Epidermal melanocyte (primary cell): ENCODE results near the gene OR6C68.
"Not testable (repeated sequence)": the region's sequence is repeated elsewhere in the genome, so short reads cannot be mapped to it uniquely, and the experiment has no call there.

ENCODE experiments used
- DNase-seq: peaks from one replicate; pipeline ENCODE4 v3.0.0; 2011; ENCODE audit warnings: low spot score; ENCODE audit not compliant: insufficient read length

Gene OR6C68

GRCh38 chr12:55492078-55492477, at the start of gene OR6C68:
Gene OR6C68 (plus strand): TSS chr12:55492378. CDS start chr12:55492378, 0 bp downstream.
- DNase-seq, result no peak

DNA sequence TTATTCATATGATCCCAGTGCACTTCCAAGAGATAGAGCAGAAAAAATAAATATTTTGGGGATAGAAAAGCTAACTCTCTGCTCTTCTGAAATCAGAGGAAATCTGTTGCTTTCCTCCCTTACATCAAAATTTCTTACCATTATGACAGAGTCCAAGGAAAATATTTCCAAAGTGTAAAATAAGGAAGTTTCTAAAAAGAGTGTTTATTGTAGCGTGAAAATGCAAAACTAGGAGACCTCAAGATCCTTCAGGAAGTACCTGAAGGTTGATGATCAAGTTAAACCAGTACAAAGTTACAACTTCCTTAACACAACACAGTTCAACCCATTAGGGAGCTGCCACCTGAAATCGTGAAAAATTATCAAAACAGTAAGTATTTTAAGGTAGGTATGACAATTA, 48.4 kb upstream of the OR6C68 start, which contains the start of gene OR6C2:
Gene OR6C2 (plus strand): TSS at position 301 of the 400 bp plus-strand sequence. CDS start 8,138 bp downstream, outside the sequence.
- no peak for DNase-seq

- no peak for DNase-seq
Measured at GRCh38 chr12:55445357-55445756, 46.8 kb upstream of the OR6C68 start.

DNA sequence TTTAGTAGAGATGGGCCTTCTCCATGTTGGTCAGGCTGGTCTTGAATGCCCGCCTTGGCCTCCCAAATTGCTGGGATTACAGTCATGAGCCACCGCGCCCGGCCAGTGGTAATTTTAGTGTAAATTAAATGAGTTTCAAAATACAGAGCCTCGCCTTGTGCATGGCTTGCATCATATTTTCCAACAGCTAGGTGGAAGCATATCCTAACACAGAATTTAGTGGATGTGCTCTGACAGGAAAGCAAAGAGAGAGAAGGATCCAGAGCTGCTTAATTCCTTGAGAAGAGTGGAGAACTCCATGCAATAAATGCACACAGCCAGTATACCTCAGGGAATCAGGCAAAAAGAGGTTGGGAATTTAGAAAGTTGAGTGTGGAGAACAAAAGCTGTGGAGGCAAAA, 45.9 kb upstream of the OR6C68 start:
- no peak for DNase-seq

GRCh38 chr12:55448825-55449224, 43.4 kb upstream of the OR6C68 start:
- DNase-seq, result no peak

DNA sequence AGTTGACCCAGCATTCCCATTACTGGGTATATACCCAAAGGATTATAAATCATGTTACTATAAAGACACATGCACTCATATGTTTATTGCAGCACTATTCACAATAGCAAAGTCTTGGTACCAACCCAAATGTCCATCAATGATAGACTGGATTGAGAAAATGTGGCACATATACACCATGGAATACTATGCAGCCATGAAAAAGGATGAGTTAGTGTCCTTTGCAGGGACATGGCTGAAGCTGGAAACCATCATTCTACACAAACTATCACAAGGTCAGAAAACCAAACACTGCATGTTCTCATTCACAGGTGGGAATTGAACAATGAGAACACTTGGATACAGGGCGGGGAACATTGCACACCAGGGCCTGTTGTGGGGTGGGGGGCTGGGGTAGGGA, 27.3 kb upstream of the OR6C68 start:
- not testable (repeated sequence) for DNase-seq

DNA sequence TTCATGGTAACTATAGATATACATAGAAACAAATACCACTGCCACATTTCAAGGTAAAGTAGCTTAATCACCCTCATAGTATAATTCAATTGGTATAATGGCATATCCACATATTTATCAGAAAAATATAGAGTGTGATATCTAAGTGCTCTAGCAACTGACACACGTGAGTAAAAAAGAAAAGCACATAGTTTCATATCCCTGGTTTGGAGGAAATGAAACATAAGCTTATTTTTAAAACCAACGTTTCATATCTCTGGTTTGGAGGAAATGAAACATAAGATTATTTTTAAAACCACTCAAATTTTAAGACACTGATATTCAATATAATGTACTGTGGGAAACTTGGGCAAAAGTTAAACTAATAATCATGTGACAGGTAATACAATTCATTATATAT, 24.3 kb upstream of the OR6C68 start:
- DNase-seq, result no peak

DNA sequence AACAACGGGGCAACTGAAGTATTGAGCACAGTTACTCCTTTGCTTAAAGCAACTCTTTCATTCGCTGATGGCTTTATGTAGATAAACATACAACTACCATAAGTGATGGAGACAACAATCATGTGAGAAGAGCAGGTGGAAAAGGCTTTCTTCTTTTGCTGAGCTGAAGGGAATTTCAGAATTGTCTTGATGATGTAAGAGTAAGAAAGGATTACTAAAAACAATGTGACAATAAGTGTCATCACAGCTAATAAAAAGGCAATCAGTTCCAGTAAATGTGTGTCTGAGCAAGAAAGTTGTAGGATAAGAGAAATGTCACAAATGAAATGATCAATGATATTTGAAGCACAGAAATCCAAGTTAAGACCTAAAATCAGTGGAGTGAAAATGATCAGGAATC, 22.9 kb upstream of the OR6C68 start:
- DNase-seq, result no peak

DNA sequence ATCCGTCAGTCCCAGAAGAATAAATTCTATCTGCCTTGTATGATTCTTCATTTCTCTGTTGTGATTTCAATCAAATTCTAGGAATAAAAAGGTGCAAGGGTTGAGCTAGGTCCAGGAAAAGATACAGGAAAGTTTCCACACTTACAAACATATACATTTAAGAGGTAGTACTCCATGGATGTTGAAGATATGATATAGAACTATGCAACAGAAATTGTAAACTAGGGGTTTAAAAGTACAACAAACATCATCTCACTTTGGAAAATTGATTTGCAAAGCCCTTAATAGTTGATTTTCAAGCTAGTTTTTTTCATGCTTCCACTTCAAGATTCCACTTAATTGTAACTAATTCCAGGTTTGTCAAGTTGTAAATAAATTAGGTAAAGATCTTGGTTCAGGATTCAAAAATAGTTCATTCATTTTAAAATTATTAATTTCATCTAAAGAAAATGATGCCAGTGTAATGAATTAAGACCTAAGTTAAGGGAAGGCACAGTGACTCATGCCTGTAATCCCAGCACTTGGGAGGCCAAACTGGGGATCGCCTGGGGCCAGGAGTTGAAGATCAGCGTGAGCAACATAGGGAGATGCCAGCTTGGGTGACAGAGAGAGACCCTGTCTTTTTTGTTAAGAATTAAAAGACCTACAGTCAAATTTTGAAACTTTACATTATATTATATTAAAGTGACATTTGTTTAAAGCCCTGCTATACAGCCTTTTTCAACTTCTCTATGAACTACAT, 21.9 kb upstream of the OR6C68 start, which contains the start of gene OR6C70:
Gene OR6C70 (minus strand): TSS at position 51 of the 742 bp plus-strand sequence. CDS start 0 bp downstream, at position 51.
- no peak for DNase-seq

DNA sequence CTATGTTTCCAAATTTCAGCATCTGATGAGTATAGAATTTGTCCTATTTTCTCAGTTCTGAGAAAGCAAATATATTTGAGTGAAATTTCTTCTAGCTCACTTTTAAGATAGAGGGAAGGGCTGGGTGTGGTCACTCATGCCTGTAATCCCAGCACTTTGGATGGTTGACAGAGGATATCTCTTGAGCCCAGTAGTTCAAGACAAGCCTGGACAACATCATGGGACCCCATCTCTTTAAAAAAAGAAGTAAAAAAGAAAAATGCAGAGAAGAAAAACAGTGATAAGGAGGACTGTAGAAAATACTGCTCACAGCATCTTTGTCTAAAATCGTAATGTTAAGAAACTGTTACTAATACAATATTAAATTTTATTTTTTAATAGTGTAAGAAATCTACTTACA, 19.9 kb upstream of the OR6C68 start:
- no peak for DNase-seq

DNA sequence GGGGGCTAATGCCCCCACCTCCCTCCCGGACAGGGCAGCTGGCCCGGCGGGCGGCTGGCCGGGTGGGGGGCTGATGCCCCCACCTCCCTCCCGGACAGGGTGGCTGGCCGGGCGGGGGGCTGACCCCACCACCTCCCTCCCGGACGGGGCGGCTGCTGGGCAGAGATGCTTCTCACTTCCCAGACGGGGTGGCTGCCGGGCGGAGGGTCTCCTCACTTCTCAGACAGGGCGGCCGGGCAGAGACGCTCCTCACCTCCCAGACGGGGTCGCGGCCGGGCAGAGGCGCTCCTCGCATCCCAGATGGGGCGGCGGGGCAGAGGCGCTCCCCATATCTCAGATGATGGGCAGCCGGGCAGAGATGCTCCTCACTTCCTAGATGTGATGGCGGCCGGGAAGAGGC, 13.0 kb upstream of the OR6C68 start:
- DNase-seq, result not testable (repeated sequence)

DNA sequence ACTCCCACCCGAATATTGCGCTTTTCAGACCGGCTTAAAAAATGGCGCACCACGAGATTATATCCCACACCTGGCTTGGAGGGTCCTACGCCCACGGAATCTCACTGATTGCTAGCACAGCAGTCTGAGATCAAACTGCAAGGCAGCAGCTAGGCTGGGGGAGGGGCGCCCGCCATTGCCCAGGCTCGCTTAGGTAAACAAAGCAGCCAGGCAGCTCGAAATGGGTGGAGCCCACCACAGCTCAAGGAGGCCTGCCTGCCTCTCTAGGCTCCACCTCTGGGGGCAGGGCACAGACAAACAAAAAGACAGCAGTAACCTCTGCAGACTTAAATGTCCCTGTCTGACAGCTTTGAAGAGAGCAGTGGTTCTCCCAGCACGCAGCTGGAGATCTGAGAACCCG, 7.9 kb upstream of the OR6C68 start:
- DNase-seq, result not testable (repeated sequence)

GRCh38 chr12:55495490-55495889, 3.3 kb downstream of the OR6C68 start:
- no peak for DNase-seq

DNA sequence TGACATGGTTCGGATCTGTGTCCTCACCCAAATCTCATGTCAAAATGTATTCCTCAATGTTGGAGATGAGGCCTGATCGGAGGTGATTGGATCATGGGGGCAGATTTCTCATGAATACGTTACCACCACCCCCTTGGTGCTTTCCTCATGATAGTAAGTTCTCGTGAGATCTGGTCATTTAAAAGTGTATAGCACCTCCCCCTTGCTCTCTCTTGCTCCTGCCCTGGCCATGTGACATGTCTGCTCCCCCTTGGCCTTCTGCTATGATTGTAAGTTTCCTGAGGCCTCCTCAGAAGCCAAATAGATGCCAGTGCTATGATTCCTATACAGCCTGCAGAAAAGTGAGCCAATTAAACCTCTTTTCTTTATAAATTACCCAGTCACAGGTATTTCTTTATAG, 7.1 kb downstream of the OR6C68 start:
- DNase-seq, result no peak

DNA sequence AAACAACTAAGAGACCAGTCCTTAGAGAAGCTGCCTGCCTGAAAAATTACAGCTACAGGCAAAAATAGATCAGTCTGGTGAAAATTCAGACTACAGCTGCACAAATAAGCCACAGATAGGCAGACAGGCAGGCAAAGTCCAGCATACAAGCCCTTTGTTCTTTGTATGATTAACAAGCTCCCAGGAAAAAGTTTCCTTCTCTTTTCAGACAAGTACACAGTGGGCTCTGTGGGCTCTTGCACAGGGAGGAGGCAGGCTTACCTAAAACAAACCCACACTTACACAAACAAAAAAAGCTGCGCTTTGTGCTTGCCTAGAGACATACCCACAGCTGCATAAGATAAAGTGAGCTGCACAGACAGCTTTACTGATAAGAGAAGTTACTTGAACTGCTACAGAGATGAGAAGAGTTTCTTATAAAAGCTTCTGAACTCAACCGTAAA, 7.7 kb downstream of the OR6C68 start:
- no peak for DNase-seq

- DNase-seq, result no peak
Measured at GRCh38 chr12:55501601-55502000, 9.4 kb downstream of the OR6C68 start.

GRCh38 chr12:55515696-55516095, 23.5 kb downstream of the OR6C68 start:
- DNase-seq, result no peak

DNA sequence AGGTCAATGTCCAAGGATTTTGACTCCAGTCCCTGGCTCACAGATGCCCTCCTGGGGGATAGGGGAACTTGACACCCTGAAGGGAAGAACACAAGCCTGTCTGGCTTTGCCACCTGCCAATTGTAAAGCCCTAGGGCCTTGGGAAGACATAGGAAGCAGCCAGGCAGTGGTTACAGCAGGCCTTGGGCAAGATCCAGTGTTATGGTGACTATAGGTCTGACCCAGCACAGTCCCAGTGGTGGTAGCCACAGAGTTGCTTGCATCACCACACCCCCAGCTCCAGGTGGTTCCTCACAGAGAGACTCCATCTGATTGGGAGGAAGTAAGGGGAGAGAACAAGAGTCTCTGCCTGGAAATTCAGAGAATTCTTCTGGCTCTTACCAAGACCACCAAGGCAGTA, 24.2 kb downstream of the OR6C68 start:
- DNase-seq, result no peak
